Ishikawa (cell line): ENCODE results near the gene FAM98B.

ENCODE experiments used
- EGR1 ChIP-seq: IDR thresholded peaks from 2 replicates; pipeline ENCODE4 v1.6.1; 2012
- MAX ChIP-seq: IDR thresholded peaks from 2 replicates; pipeline ENCODE4 v1.6.1; 2012
- TAF1 ChIP-seq: IDR thresholded peaks from 2 replicates; pipeline ENCODE4 v1.6.1; 2012; ENCODE audit warnings: low read depth, mild to moderate bottlenecking

- TF ChIP-seq TAF1 (no peak), EGR1 (no peak), MAX (no peak)
Observed at GRCh38 chr15:38458646-38459045, 4.7 kb downstream of the FAM98B start.
